Activated CD8-positive, alpha-beta memory T cell treated with anti-CD3 and anti-CD28 coated beads, Interleukin-2, amount 50 U/mL, for 48 hours (primary cell): Measurements from ENCODE around the gene ARPC5.
"Not testable (repeated sequence)": the region's sequence is repeated elsewhere in the genome, so short reads cannot be mapped to it uniquely, and the experiment has no call there.

Experiments used
- DNase-seq: peaks from one replicate; pipeline ENCODE4 v3.0.0-alpha.2; 2020

The ARPC5 gene

GRCh38 chr1:183645531-183645930 lies 9.9 kb upstream of the ARPC5 start:
- no peak for DNase-seq

GRCh38 chr1:183642166-183642565 lies 6.6 kb upstream of the ARPC5 start:
- DNase-seq, result no peak

- DNase-seq, result no peak
Observed at GRCh38 chr1:183640193-183640592, 4.6 kb upstream of the ARPC5 start.

DNA sequence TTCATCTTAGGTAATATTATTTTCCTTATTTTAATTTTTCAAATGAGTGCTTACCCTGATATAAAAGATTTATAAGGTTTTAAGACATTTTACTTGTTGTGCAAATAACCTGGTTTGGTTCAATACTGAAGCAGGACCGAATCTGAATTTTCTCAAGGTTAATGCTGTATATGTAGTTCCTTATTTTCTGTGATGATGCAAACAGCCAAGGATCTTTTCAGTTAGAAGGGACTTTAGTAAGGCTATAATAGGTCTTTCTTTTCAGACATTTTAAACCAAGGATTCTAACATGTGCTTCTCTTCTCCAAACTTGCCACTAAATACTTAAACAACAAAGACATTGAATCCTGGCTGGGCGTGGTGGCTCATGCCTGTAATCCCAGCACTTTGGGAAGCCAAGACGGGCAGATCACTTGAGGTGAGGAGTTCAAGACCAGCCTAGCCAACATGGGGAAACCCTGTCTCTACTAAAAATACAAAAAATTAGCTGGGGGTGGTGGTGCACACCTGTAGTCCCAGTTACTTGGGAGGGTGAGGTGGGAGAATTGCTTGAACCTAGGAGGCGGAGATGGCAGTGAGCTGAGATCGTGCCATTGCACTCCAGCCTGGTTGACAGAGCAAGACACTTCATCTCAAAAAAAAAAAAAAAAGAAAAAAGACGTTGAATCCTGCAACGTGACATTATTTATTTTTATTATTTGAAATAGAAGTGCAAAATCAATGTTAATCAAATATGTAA lies 3.2 kb upstream of the ARPC5 start:
- no peak for DNase-seq

- no peak for DNase-seq
Observed at GRCh38 chr1:183636783-183637182, 1.2 kb upstream of the ARPC5 start.

GRCh38 chr1:183636334-183636682 lies 725 bp upstream of the ARPC5 start:
- no peak for DNase-seq

- peak; percentile 67 for DNase-seq
Observed at GRCh38 chr1:183635099-183635605, 431 bp downstream of the ARPC5 start.

- DNase-seq, result no peak
Observed at GRCh38 chr1:183634429-183635065, 1.0 kb downstream of the ARPC5 start.

DNA sequence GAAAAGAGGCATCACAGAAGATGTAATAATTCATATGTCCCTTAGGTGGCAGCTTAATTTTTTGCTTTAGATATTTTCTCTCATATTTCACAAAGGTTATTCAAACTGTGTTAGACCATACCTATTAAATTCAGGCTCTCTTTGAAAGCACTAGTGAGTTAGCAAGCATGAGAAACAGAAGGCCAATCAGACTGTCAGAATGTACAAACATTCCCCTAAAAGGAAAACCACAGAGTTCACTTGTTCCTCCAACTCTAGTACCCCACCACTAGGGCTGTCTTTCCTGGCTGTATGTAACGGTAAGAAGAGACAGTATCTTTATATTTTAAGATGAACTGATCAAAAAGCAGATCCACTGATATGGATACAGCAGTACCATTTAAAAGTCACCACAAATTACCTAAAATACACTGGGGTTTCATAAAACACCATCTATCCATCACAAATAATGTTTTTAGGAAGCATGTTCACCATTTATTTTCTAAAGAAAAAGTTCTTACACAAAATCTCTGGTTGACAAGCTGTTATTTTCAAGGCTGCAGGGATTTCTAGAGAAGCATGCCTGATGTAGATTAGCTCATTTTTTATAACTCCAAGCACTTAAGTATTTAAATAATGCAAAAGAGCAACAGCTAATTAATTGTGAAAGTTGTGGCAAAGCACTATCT lies 1.8 kb downstream of the ARPC5 start:
- DNase-seq, result no peak

DNA sequence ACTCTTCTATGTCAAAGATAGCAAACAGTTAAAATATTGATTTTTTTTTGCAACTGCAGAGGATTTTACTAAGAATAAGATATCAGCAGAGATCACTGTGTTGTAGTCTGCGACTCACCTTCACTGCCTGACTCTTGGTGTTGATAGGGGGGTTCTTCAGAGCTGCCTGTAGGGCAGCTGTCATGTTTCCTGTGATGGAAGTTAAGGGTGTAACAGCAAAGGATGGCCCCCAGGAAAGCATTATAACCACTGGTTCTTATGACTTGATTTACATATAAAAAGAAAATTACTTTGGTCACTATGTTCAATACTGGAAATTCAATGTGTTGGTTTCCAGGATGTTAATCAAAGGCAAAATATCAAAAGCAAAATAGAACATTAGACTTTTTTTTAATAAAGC lies 2.6 kb downstream of the ARPC5 start:
- no peak for DNase-seq

GRCh38 chr1:183632114-183632513 lies 3.5 kb downstream of the ARPC5 start:
- no peak for DNase-seq

GRCh38 chr1:183630748-183631147 lies 4.8 kb downstream of the ARPC5 start:
- no peak for DNase-seq

GRCh38 chr1:183628537-183628936 lies 7.0 kb downstream of the ARPC5 start:
- no peak for DNase-seq

DNA sequence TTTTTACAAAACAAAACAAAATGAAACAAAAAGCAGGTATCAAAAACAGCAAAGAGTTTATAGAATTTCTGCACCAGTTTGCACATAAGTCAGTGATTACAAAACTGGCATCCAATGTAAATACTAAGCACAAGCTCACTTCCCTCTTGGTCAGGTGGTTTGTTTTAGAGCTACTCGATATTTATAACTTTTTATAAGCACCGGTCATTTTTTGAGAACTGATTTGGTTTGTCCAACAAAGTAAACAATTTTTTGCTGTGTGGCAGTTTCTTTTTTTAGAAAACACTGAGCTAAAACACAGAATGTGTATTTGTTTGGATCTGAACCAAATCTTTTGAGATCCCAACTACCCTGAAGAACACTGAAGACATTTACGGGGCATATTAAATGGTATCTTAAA lies 9.3 kb downstream of the ARPC5 start:
- not testable (repeated sequence) for DNase-seq

DNA sequence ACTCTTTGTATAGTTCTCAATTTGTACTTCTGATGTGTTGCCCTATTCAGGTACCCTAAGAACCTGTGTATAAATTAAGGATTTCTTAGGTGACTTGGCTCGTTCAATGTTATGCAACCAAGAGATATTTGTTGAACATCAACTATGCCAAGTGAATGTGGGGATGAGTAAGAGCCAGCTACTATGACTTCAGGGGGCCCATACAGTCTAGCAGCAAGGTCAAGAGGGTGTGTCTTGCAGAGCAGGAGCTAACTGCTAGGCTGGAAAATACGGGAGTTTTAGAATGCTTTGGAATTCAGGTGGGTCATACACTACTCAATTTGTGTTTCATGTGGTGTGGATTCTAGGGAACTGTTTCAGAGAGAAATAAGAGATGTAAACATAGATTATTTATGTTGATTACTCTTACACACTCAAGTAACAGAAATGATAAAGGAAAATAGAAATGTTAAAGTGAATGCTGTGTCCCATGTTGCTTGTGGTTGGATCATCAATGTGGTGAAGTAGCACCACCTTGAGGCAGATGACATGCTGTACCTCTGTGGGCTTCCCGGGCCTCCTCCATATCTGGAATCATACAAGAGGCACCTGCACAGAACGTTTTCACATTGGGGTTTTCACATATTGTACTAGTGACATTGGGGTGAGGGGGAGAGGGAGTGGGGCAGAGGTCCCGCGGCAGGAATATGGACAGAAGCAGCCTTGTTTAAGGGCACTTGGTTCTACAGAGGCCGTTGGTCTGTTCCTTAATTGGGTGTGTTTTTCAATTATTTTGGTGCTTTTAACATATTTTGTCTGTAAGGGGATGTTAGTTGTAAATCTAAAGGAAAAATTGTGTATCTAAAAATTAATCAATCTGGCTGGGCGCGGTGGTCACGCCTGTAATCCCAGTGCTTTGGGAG lies 12.4 kb downstream of the ARPC5 start:
- DNase-seq, result no peak

- no peak for DNase-seq
Observed at GRCh38 chr1:183622013-183622412, 13.6 kb downstream of the ARPC5 start.

- DNase-seq, result no peak
Observed at GRCh38 chr1:183620311-183620710, 15.3 kb downstream of the ARPC5 start.

DNA sequence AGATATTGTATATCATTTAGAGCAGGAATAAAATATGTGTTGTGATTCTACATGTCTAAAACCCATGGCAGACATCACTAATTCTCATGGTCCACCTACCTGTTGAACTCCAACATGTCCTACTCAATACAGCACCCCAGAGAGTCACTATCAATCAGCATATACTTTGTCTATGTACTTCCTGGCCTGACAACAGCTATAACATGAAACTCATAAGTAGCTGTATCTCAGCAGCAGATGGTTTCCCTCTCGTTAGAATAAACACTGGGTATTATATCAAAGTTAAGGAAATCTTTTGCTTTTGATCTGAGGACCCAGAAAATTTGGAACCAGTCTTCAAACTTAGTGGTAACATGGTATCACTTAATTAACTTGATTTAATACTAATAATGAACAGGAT lies 15.8 kb downstream of the ARPC5 start:
- DNase-seq, result no peak

- DNase-seq, result not testable (repeated sequence)
Observed at GRCh38 chr1:183618202-183618601, 17.4 kb downstream of the ARPC5 start.

DNA sequence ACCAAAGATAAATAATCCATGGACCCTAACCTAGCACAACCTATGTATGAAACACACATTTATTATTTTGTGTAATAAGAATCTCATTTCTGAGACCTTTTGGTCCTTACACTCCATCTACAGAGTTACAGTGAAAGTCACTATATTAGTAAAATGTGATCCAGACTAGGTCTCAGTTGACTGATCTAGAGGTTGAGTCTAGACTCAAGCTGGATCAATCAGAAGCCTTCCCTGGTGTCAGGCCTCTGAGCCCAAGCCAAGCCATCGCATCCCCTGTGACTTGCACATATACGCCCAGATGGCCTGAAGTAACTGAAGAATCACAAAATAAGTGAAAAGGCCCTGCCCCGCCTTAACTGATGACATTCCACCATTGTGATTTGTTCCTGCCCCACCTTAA lies 22.6 kb downstream of the ARPC5 start:
- DNase-seq, result not testable (repeated sequence)

DNA sequence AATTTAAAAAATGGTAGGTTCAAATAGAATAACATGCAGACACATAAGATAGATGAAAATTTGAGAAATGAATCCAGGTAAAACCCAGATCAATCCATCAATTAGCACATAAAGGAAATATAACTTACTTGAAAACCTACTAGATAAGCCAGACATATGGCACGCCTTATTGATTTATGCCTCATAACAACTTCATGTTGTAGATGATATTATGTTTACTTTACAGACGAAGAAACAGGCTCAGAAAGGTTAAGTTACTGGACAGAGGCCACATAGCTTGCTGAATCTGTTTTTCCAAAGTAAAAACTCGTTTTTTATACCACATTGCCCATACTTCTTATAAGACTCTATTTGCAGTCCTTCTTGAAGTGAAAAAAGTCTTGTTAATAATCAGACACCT lies 23.2 kb downstream of the ARPC5 start:
- DNase-seq, result no peak

DNA sequence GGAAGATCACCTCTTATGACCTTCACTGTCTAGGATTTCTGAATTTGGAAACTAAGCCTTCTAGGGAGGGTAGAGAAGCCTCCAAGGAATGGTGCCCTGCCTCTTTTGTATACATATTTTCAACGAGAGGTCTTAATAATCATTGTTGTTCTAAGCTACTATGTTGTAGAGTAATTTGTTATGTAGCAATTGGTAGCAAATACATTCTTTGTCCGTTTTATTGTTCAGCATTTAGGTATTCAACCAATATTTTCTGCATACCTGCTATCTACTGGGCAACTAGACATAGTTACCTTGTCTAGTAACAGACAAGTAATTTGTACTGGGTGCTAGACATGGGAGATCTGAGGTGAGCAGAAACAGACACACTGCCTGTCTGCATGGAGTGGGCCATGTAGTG lies 24.6 kb downstream of the ARPC5 start:
- no peak for DNase-seq
